K562 (cell line): ENCODE results near the gene ZNF268. TPM values are rescaled to one million over a fixed set of nuclear protein-coding genes. Genes with fewer than 3 reads are reported as not detected.

ENCODE experiments used
- ATAC-seq: fragments of 200-7000 bp; cut with Tn5 transposase; 3 replicates; pipeline ENCODE4 v1.9.1; 2020; ENCODE audit warnings: moderate library complexity
- BruUV-seq: library from RNA; stranded (reverse); fragments of 400-500 nt; replicated peaks from 2 replicates; lab custom pipeline; 2021; lab: Mats Ljungman, UMichigan
- CTCF ChIA-PET: fragments of 300-600 bp; formaldehyde crosslinking; extraction: SDS; loops from one replicate; lab custom pipeline; 2021; ENCODE audit warnings: low intra/inter-chr PET ratio; lab: Yijun Ruan, JAX
- POLR2A ChIA-PET: fragments of 300-600, 350-650 bp; sonication (Branson Sonifier 250); formaldehyde crosslinking; extraction: SDS; loops from one replicate; lab custom pipeline; 2021; ENCODE audit warnings: antibody characterized with exemption, inconsistent platforms; lab: Yijun Ruan, JAX
- DNase-seq, 4 experiments: peaks; one replicate each; pipeline versions ENCODE4 v3.0.0 to v3.0.0-alpha.2; 2011 to 2018; ENCODE audit warnings: low spot score in 3 of 4, mixed read lengths in 3 of 4; ENCODE audit errors: extremely low read depth in 1 of 4
- FAIRE-seq: peaks from 2 replicates; lab custom pipeline; 2011; peaks lifted over from hg19 to GRCh38; lab: Jason Lieb, UNC
- H2AFZ ChIP-seq: 2 replicates; pipeline ENCODE4 v1.6.0; 2011; ENCODE audit warnings: low read depth, low read length, control low read depth, inconsistent platforms
- H3K27ac ChIP-seq: fragments of 200-600 bp; 3 replicates; pipeline ENCODE4 v1.8.0; 2011; ENCODE audit warnings: low read depth, mild to moderate bottlenecking, control low read depth, inconsistent platforms, low read length, moderate library complexity, mixed read lengths; ENCODE audit errors: extremely low read depth
- H3K27me3 ChIP-seq, 2 experiments: fragments of 300-600 bp in 1 of 2; 2 replicates in 1 of 2; 3 replicates in 1 of 2; pipeline versions ENCODE4 v1.6.0 to v1.8.0; 2011; ENCODE audit warnings: inconsistent platforms in 2 of 2, low read length in 2 of 2, mild to moderate bottlenecking in 1 of 2, mixed read lengths in 1 of 2, moderate library complexity in 1 of 2; ENCODE audit not compliant: control insufficient read depth in 2 of 2, insufficient read depth in 2 of 2
- H3K36me3 ChIP-seq: fragments of 300-600 bp; 3 replicates; pipeline ENCODE4 v1.8.0; 2011; ENCODE audit warnings: mild to moderate bottlenecking, low read length, inconsistent platforms; ENCODE audit not compliant: control insufficient read depth, insufficient read depth
- H3K4me1 ChIP-seq, 2 experiments: fragments of 200-600 bp in 1 of 2; replicated peaks in 1 of 2; 2 replicates in 1 of 2; 3 replicates in 1 of 2; pipeline versions ENCODE4 v1.5.1 to v1.8.0; 2011; ENCODE audit warnings: inconsistent platforms in 2 of 2, low read length in 2 of 2, mild to moderate bottlenecking in 1 of 2, mixed read lengths in 1 of 2, moderate library complexity in 1 of 2; ENCODE audit not compliant: control insufficient read depth in 2 of 2, insufficient read depth in 2 of 2
- H3K4me2 ChIP-seq: 2 replicates; pipeline ENCODE4 v1.6.1; 2011; ENCODE audit warnings: low read length, control low read depth, inconsistent platforms, mixed read lengths; ENCODE audit not compliant: insufficient read depth
- H3K4me3 ChIP-seq: fragments of 200-600 bp; sonication (generic), shearing (Covaris generic); 2 replicates; pipeline ENCODE4 v1.5.1; 2016; ENCODE audit warnings: control low read depth, inconsistent platforms
- H3K79me2 ChIP-seq: fragments of 200-600 bp; 3 replicates; pipeline ENCODE4 v1.8.0; 2011; ENCODE audit warnings: low read length, inconsistent platforms; ENCODE audit not compliant: control insufficient read depth, insufficient read depth
- H3K9ac ChIP-seq, 2 experiments: 2 replicates each; pipeline versions ENCODE4 v1.6.0 to v1.6.1; 2011; ENCODE audit warnings: low read depth in 2 of 2, low read length in 2 of 2, control low read depth in 1 of 2, inconsistent platforms in 1 of 2, mild to moderate bottlenecking in 1 of 2, mixed read lengths in 1 of 2; ENCODE audit not compliant: insufficient read depth in 1 of 2
- H3K9me1 ChIP-seq: one replicate; pipeline ENCODE4 v1.6.0; 2011; ENCODE audit warnings: inconsistent platforms, mild to moderate bottlenecking, low read length, moderate library complexity; ENCODE audit not compliant: control insufficient read depth, insufficient read depth
- H3K9me3 ChIP-seq: replicated peaks from 2 replicates; pipeline ENCODE4 v1.5.1; 2011; ENCODE audit warnings: low read depth, low read length, inconsistent platforms; ENCODE audit not compliant: control insufficient read depth, insufficient read depth
- H4K20me1 ChIP-seq: replicated peaks from 2 replicates; pipeline ENCODE4 v1.6.1; 2011; ENCODE audit warnings: low read length, inconsistent platforms, mixed read lengths; ENCODE audit not compliant: control insufficient read depth, insufficient read depth
- ARID4B ChIP-seq: sonication (generic); formaldehyde crosslinking; IDR thresholded peaks from 2 replicates; pipeline ENCODE4 v1.8.0; 2022; ENCODE audit warnings: mild to moderate bottlenecking, missing genetic modification reagents
- CBX5 ChIP-seq: IDR thresholded peaks from 2 replicates; pipeline ENCODE4 v1.6.1; 2014; ENCODE audit warnings: low read depth, borderline replicate concordance
- CEBPG ChIP-seq, 3 experiments: fragments of 200-800 bp in 1 of 3; sonication (Bioruptor generic) in 1 of 3; sonication (generic) in 1 of 3; formaldehyde crosslinking in 1 of 3; IDR thresholded peaks in 2 of 3; conservative IDR thresholded peaks in 1 of 3; 2 replicates each; pipeline versions ENCODE4 v1.6.1 to v1.8.0; 2016 to 2022; ENCODE audit warnings: missing compliant biosample characterization in 2 of 3, missing genetic modification characterization in 2 of 3, mild to moderate bottlenecking in 1 of 3, missing genetic modification reagents in 1 of 3
- CREB5 ChIP-seq: fragments of 250-450 bp; sonication (Bioruptor Pico); IDR thresholded peaks from 2 replicates; pipeline ENCODE4 v1.5.0; 2020; ENCODE audit warnings: mild to moderate bottlenecking
- HDAC6 ChIP-seq: IDR thresholded peaks from 2 replicates; pipeline ENCODE4 v1.6.1; 2012; ENCODE audit warnings: low read depth, mild to moderate bottlenecking, control low read depth, inconsistent platforms, low read length, moderate library complexity
- HSF4 ChIP-seq: fragments of 250-450 bp; sonication (Bioruptor Pico); IDR thresholded peaks from 2 replicates; pipeline ENCODE4 v2.1.2; 2022; ENCODE audit warnings: mild to moderate bottlenecking, moderate library complexity, borderline replicate concordance
- JUNB ChIP-seq: fragments of 450-650 bp; formaldehyde crosslinking; conservative IDR thresholded peaks from 2 replicates; pipeline ENCODE4 v1.4.0; 2020; ENCODE audit warnings: mild to moderate bottlenecking
- RBM39 ChIP-seq: fragments of 200-400 bp; formaldehyde crosslinking; optimal IDR thresholded peaks from 2 replicates; pipeline ENCODE3; 2018; ENCODE audit warnings: low read depth, low read length
- TEAD1 ChIP-seq, 2 experiments: fragments of 450-650 bp in 1 of 2; sonication (generic) in 1 of 2; formaldehyde crosslinking; IDR thresholded peaks; 2 replicates each; pipeline versions ENCODE4 v1.4.0 to v1.8.0; 2020 to 2022; ENCODE audit warnings: mild to moderate bottlenecking in 2 of 2, missing genetic modification reagents in 1 of 2
- VEZF1 ChIP-seq: fragments of 200-800 bp; sonication (Bioruptor generic); IDR thresholded peaks from 2 replicates; pipeline ENCODE4 v1.6.1; 2017; ENCODE audit warnings: missing genetic modification characterization, missing compliant biosample characterization
- YY1 ChIP-seq, 3 experiments: IDR thresholded peaks; 2 replicates each; pipeline ENCODE4 v1.6.1; 2011; ENCODE audit warnings: low read length in 2 of 3, mild to moderate bottlenecking in 2 of 3, moderate library complexity in 2 of 3, borderline replicate concordance in 1 of 3, control low read depth in 1 of 3, low read depth in 1 of 3; ENCODE audit not compliant: insufficient read depth in 3 of 3, insufficient replicate concordance in 2 of 3, control insufficient read depth in 1 of 3, insufficient read length in 1 of 3; ENCODE audit errors: extremely low read depth in 1 of 3
- ZNF124 ChIP-seq: sonication (generic); formaldehyde crosslinking; IDR thresholded peaks from 2 replicates; pipeline ENCODE4 v1.8.1; 2022; ENCODE audit warnings: missing genetic modification reagents
- ZNF212 ChIP-seq: fragments of 450-650 bp; formaldehyde crosslinking; IDR thresholded peaks from 2 replicates; pipeline ENCODE4 v1.4.0; 2020; ENCODE audit warnings: mild to moderate bottlenecking
- ZNF274 ChIP-seq: IDR thresholded peaks from 2 replicates; pipeline ENCODE4 v1.6.1; 2011; ENCODE audit warnings: low read depth, mild to moderate bottlenecking, low read length, moderate library complexity, borderline replicate concordance
- WGBS: fragments of 100-300 bp; shearing (Covaris generic); methylation state at CpG from one replicate; pipeline ENCODE4 v1.1.6; 2016; ENCODE audit warnings: low coverage, mixed read lengths; ENCODE audit not compliant: insufficient coverage; ENCODE audit errors: missing lambda C conversion rate; 5-methylcytosine and 5-hydroxymethylcytosine counted together
- in situ Hi-C: fragments of 300-500 bp; cut with MboI; formaldehyde crosslinking; loops from 4 replicates; pipeline ENCODE4 v1.15.0; 2018; ENCODE audit warnings: inconsistent platforms, mixed read lengths
- intact Hi-C: fragments of 100-400 bp; cut with micrococcal nuclease; formaldehyde crosslinking; loops from 2 replicates; pipeline ENCODE4 v1.14.2; 2022
- polyA plus RNA-seq, 8 experiments: library from polyadenylated mRNA; depleted of rRNA in 4 of 8; stranded (reverse) in 5 of 8; unstranded in 3 of 8; fragments of >200 nt; fragmentation: Nextera tagmentation in 2 of 8; fragmentation: Illumina TruSeq in 1 of 8; extraction: Ambion mirVana in 2 of 8; extraction: Trizol in 1 of 8; gene quantifications; 2 replicates each; pipeline versions ENCODE4 v1.2.1 to v1.2.3, GENCODE V29; 2011 to 2014; ENCODE audit warnings: inconsistent platforms in 1 of 8, missing spikeins in 1 of 8
- total RNA-seq, 7 experiments: library from RNA; depleted of rRNA in 6 of 7; stranded (reverse); fragments of >200 nt in 6 of 7; fragmentation: Illumina TruSeq in 2 of 7; extraction: Trizol in 2 of 7; gene quantifications; 2 replicates each; pipeline versions ENCODE4 v1.2.1 to v1.2.3, GENCODE V29; 2011 to 2021; ENCODE audit warnings: low replicate concordance in 1 of 7

Gene ZNF268
- total and polyA plus RNA-seq, 9 of the 15 experiments (the other 6 are each of a cell fraction or from before 2014, with no cell fraction given), result 4.8 to 12.0 (median 7.7) TPM

- Histone ChIP-seq H3K9ac (no peak overlapping the region), H3K79me2 (no peaks in the 10 kb centered on the region), H3K4me1 (no peaks in the 10 kb centered on the region), H3K4me2 (no peak overlapping the region), H3K36me3 (peaks cover 27% of the 10 kb centered on the region; the same call in 2 of the 3 replicates), H3K4me3 (no peak overlapping the region), H2AFZ (no peak overlapping the region), H3K27me3 (no peaks in the 10 kb centered on the region)
- FAIRE-seq (no peak), ATAC-seq (no peak)
- 31% methylated on average over 2 of the region's 2 CpGs for WGBS
- POLR2A ChIA-PET, result no interaction called here
- in situ Hi-C loops, result no loop called here
- intact Hi-C loops, result no loop called here
- TF ChIP-seq CBX5, result 0 out of 2 replicates have a peak, but pooled peaks have one; percentile 3
- no peak for TF ChIP-seq RBM39
- TF ChIP-seq JUNB, result no peak
- no peak for TF ChIP-seq ZNF212 (CRISPR knock-in tag)
- no peak for TF ChIP-seq HSF4
- TF ChIP-seq CREB5 (CRISPR knock-in tag), result no peak
- no peak for TF ChIP-seq VEZF1
- TF ChIP-seq TEAD1 (CRISPR knock-in tag; IDR thresholded peaks at IDR 0.05), result no peak
- no peak for TF ChIP-seq ZNF124 (CRISPR knock-in tag)
- TF ChIP-seq ARID4B (CRISPR knock-in tag), result no peak
- no peak for TF ChIP-seq YY1 (IDR thresholded peaks at IDR 0.05; ENCODE audit: borderline replicate concordance in 1 of 3, control insufficient read depth in 1 of 3, extremely low read depth in 1 of 3, insufficient read depth in 3 of 3, insufficient read length in 1 of 3, insufficient replicate concordance in 2 of 3, low read depth in 1 of 3, low read length in 2 of 3)
- peak; percentile 95 for TF ChIP-seq ZNF274
- no peak for TF ChIP-seq CEBPG (CRISPR knock-in tag; IDR thresholded peaks at IDR 0.05)
- no peak for TF ChIP-seq CEBPG (tag; conservative IDR thresholded peaks at IDR 0.05 in 1 of 2, IDR thresholded peaks at IDR 0.05 in 1 of 2)
- TF ChIP-seq HDAC6, result no peak
- TF ChIP-seq, all 486 proteins: peak for 2
- Histone ChIP-seq H4K20me1 (no peaks in the 10 kb centered on the region), H3K9me3 (peaks cover 30% of the 10 kb centered on the region), H3K9me1 (no peaks in the 10 kb centered on the region), H3K27ac (no peak overlapping the region)
- CTCF ChIA-PET, result no interaction called here
- DNase-seq, result no peak
- BruUV-seq, result no TSS peak
Measured at GRCh38 chr12:133156125-133156690, 25.1 kb upstream of the ZNF268 start.
